DOHH2 (cell line): ENCODE measurements around the gene FGD4.

Source experiments
- H3F3A ChIP-seq: fragments of 200-600 bp; sonication (generic), shearing (Covaris generic); 2 replicates; pipeline ENCODE4 v1.6.0; 2016; ENCODE audit warnings: antibody characterized with exemption, mild to moderate bottlenecking; ENCODE audit not compliant: control insufficient read depth, insufficient read depth
- H3K27ac ChIP-seq: fragments of 200-600 bp; sonication (generic); 2 replicates; pipeline ENCODE4 v1.5.1; 2014; ENCODE audit warnings: low read depth, mild to moderate bottlenecking, low read length, moderate library complexity
- H3K27me3 ChIP-seq: fragments of 200-600 bp; sonication (generic); 2 replicates; pipeline ENCODE4 v1.6.1; 2014; ENCODE audit warnings: mild to moderate bottlenecking, low read length, mixed read lengths; ENCODE audit not compliant: control insufficient read depth
- H3K36me3 ChIP-seq: fragments of 200-600 bp; sonication (generic); 2 replicates; pipeline ENCODE4 v1.6.1; 2014; ENCODE audit warnings: mild to moderate bottlenecking, low read length, moderate library complexity, mixed read lengths; ENCODE audit not compliant: control insufficient read depth
- H3K4me1 ChIP-seq: fragments of 200-600 bp; sonication (generic); 2 replicates; pipeline ENCODE4 v1.6.1; 2014; ENCODE audit warnings: mild to moderate bottlenecking, low read length, mixed read lengths; ENCODE audit not compliant: control insufficient read depth
- H3K4me2 ChIP-seq: fragments of 200-600 bp; sonication (generic); 2 replicates; pipeline ENCODE4 v1.6.0; 2014; ENCODE audit warnings: mild to moderate bottlenecking, low read length, moderate library complexity
- H3K4me3 ChIP-seq: fragments of 200-600 bp; sonication (generic); 2 replicates; pipeline ENCODE4 v1.5.1; 2014; ENCODE audit warnings: mild to moderate bottlenecking, low read length, mixed read lengths
- H3K79me2 ChIP-seq: fragments of 200-600 bp; sonication (generic); 2 replicates; pipeline ENCODE4 v1.6.1; 2014; ENCODE audit warnings: mild to moderate bottlenecking, low read length, mixed read lengths; ENCODE audit not compliant: control insufficient read depth
- H3K9me2 ChIP-seq: fragments of 200-600 bp; sonication (generic); replicated peaks from 2 replicates; pipeline ENCODE4 v1.6.1; 2014; ENCODE audit warnings: mild to moderate bottlenecking, low read length, mixed read lengths; ENCODE audit not compliant: control insufficient read depth
- H3K9me3 ChIP-seq: fragments of 200-600 bp; sonication (generic); 2 replicates; pipeline ENCODE4 v1.6.1; 2014; ENCODE audit warnings: antibody characterized with exemption, low read length, mixed read lengths; ENCODE audit not compliant: control insufficient read depth, insufficient read depth
- H4K20me1 ChIP-seq: fragments of 200-600 bp; sonication (generic); 2 replicates; pipeline ENCODE4 v1.6.0; 2014; ENCODE audit warnings: low read depth, mild to moderate bottlenecking, antibody characterized with exemption, low read length, moderate library complexity; ENCODE audit not compliant: control insufficient read depth, insufficient read depth
- EZH2phosphoT487 ChIP-seq: fragments of 200-600 bp; sonication (generic); IDR thresholded peaks from 2 replicates; pipeline ENCODE4 v1.6.1; 2017; ENCODE audit warnings: borderline replicate concordance, mild to moderate bottlenecking, antibody characterized with exemption, low read length, moderate library complexity, mixed read lengths
- TF ChIP-seq, protein P1 (sequence below): fragments of 200-600 bp; sonication (generic); IDR thresholded peaks from one replicate; pipeline ENCODE4 v1.5.1; 2014; ENCODE audit warnings: antibody characterized with exemption, mild to moderate bottlenecking, low read depth, low read length; ENCODE audit not compliant: poor library complexity, severe bottlenecking

The FGD4 gene

GRCh38 chr12:32666018-32666417 lies 266.7 kb downstream of the FGD4 start:
- Histone ChIP-seq H3K9me3 (peaks cover 3% of the 10 kb centered on the region; the same call in 1 of the 2 replicates), H3K4me1 (no peaks in the 10 kb centered on the region), H3K27ac (no peak overlapping the region), H3K9me2 (no peaks in the 10 kb centered on the region), H3K4me2 (no peak overlapping the region), H3K27me3 (no peaks in the 10 kb centered on the region), H3K4me3 (no peak overlapping the region), H4K20me1 (no peaks in the 10 kb centered on the region), H3K79me2 (no peaks in the 10 kb centered on the region), H3F3A (no peaks in the 10 kb centered on the region), H3K36me3 (no peaks in the 10 kb centered on the region)
- TF ChIP-seq, protein P1, sequence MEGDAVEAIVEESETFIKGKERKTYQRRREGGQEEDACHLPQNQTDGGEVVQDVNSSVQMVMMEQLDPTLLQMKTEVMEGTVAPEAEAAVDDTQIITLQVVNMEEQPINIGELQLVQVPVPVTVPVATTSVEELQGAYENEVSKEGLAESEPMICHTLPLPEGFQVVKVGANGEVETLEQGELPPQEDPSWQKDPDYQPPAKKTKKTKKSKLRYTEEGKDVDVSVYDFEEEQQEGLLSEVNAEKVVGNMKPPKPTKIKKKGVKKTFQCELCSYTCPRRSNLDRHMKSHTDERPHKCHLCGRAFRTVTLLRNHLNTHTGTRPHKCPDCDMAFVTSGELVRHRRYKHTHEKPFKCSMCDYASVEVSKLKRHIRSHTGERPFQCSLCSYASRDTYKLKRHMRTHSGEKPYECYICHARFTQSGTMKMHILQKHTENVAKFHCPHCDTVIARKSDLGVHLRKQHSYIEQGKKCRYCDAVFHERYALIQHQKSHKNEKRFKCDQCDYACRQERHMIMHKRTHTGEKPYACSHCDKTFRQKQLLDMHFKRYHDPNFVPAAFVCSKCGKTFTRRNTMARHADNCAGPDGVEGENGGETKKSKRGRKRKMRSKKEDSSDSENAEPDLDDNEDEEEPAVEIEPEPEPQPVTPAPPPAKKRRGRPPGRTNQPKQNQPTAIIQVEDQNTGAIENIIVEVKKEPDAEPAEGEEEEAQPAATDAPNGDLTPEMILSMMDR = no peak
- no peak for TF ChIP-seq EZH2phosphoT487

- H3F3A ChIP-seq = 0 out of 2 replicates have a peak, but pooled peaks cover 6% of the 10 kb centered on the region
- H3K9me2 ChIP-seq = no peaks in the 10 kb centered on the region
- no peak for TF ChIP-seq EZH2phosphoT487
- TF ChIP-seq, protein P1 = no peak
- H3K79me2 ChIP-seq = no peaks in the 10 kb centered on the region
- no peaks in the 10 kb centered on the region for H3K36me3 ChIP-seq
- H3K4me3 ChIP-seq = no peak overlapping the region
- no peaks in the 10 kb centered on the region for H3K27me3 ChIP-seq
- no peaks in the 10 kb centered on the region for H4K20me1 ChIP-seq
- H3K9me3 ChIP-seq = peaks cover 3% of the 10 kb centered on the region; the same call in 1 of the 2 replicates
- H3K4me2 ChIP-seq = no peak overlapping the region
- H3K27ac ChIP-seq = no peak overlapping the region
- peaks cover 15% of the 10 kb centered on the region for H3K4me1 ChIP-seq
Measured at GRCh38 chr12:32669584-32669983, 270.2 kb downstream of the FGD4 start.

- Histone ChIP-seq H3K9me3 (peaks cover 3% of the 10 kb centered on the region; the same call in 1 of the 2 replicates), H3K27me3 (no peaks in the 10 kb centered on the region), H3K4me1 (peaks cover 24% of the 10 kb centered on the region), H3K36me3 (no peaks in the 10 kb centered on the region), H3K4me3 (no peak overlapping the region), H4K20me1 (no peaks in the 10 kb centered on the region), H3F3A (peaks cover 11% of the 10 kb centered on the region; the same call in 1 of the 2 replicates), H3K27ac (peak overlapping the region; percentile 27; the same call in 1 of the 2 replicates), H3K79me2 (no peaks in the 10 kb centered on the region), H3K4me2 (peak overlapping the region; percentile 15), H3K9me2 (no peaks in the 10 kb centered on the region)
- TF ChIP-seq EZH2phosphoT487 = no peak
- TF ChIP-seq, protein P1 = peak; percentile 74
Measured at GRCh38 chr12:32671930-32672780, 272.8 kb downstream of the FGD4 start.
